GM21737 (cell line): ENCODE measurements around the gene NAA25.
A peak's percentile ranks its signal among the peaks of the same experiment; 100 is the strongest.
"Not testable (repeated sequence)": the region's sequence is repeated elsewhere in the genome, so short reads cannot be mapped to it uniquely, and the experiment has no call there.

Experiments used
- ATAC-seq: cut with Tn5 transposase; IDR thresholded peaks from one replicate; pipeline ENCODE4 v1.9.1; 2021; ENCODE audit warnings: mild to moderate bottlenecking, moderate library complexity; ENCODE audit not compliant: unreplicated experiment

Gene NAA25

GRCh38 chr12:112063273-112063672 is 45.3 kb downstream of the NAA25 start:
- ATAC-seq = no peak

GRCh38 chr12:112061137-112061536 is 47.4 kb downstream of the NAA25 start:
- ATAC-seq = no peak

DNA sequence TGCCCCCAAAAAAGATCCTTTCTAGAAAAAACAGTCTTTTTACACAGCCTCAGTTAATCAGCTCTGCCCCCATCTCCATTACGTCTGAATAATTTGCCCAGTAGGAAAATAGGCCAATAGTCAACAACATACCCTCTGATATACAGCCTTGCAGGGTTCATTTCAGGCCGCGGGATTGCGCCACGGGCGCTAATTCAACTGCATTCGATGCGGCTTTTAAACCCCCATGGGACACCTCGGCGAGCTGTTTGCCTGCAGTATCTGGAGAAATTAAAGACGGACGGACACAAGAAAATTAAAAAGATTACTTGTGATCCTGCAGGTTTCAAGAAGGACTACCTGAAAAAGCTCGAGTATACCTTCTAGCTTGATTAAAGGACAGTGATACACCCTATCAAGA is 59.2 kb downstream of the NAA25 start:
- ATAC-seq = no peak

DNA sequence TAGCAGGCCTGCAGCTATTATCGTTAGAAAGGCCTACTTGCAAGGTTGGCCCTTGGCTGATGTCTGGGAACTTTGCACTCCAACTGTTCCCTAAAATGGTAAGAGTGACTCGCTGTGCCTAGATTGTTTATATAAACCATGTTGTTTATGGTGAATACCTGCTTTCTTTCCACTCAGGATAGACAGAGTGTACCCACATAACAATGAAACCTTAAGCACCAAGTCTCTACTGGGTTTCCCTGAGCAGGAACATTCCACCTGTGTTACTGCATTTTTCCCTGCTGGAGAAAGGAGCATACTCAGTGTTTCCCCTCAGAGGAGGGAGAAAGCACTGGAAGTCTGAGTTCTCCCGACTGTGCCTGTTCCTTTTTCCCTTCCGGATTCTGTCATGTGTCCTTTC is 62.6 kb downstream of the NAA25 start:
- ATAC-seq = no peak

DNA sequence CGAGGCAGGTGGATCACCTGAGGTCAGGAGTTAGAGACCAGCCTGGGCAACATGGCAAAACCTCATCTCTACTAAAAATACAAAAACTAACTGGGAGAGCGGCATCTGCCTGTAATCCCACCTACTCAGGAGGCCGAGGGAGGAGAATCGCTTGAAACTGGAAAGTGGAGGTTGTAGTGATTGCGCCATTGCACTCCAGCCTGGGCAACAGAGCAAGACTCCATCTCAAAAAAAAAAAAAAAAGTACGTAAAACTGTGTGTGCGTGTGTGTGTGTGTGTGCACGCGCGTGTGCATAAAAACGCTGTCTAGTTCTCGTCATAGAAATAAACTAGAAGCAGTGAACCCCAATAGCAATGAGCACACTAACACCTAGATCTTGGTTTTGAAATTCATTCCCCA is 72.0 kb downstream of the NAA25 start:
- ATAC-seq = not testable (repeated sequence)

DNA sequence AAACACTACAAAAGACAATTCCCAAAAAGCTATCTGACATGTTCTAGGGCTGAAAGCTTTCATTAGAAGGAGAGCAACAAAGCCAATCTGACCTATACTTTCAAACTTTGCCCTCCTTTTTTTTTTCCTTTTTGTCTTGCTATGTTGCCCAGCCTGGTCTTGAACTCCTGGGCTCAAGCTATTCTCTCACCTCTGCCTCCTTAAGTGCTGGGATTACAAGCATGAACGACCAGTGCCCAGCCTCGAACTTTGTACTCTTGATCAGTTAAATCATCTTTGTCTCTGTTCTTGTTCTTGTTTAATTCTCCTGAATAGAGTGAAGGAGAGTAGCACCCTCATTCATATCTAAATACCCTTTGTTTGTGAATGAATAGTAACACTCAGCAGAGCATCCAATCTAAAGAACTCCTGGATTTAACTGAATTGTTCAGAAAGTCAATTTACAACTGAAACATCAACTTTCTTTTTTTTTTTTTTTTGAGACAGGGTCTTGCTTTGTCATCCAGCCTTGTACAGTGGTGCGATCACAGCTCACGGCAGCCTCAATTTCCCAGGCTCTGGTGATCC is 73.3 kb downstream of the NAA25 start:
- no peak for ATAC-seq

DNA sequence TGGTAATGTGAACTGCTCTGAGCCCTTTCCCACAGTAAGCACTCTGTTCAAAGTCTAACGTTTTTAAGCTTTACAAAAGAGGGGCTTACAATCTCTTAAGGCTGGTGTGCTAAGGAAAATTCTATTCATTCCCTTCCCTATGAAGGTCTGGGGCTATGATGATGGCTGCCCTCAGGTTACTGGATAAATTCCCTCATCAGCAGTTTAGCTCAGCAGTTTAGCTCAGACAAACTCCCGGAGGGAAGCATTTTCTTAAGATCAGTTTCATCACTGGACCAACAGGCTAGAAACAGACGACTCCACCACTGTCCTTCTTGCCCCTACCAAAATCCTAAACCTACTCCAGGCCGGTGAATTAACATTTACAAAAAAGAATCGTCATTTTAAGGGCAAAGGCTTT is 76.3 kb downstream of the NAA25 start:
- ATAC-seq = no peak

DNA sequence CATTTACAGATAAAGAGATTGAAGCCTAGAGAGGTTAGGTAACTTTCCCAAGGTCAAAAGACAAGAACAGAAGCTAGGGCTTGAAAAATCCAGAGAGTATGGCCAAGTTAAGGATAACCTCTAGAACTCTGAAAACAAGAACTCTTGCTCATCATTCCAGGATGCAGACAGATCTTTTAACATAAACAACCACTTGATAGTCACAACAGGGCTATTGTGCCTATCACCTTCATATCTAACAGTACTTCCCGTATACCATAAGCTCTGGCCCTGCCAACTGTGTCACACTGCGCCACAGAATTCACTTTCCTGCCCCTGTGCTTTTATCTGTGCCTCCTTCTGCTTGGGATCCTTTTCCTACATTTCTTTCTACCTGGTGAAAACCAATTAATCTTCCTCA is 77.1 kb downstream of the NAA25 start:
- ATAC-seq = no peak

DNA sequence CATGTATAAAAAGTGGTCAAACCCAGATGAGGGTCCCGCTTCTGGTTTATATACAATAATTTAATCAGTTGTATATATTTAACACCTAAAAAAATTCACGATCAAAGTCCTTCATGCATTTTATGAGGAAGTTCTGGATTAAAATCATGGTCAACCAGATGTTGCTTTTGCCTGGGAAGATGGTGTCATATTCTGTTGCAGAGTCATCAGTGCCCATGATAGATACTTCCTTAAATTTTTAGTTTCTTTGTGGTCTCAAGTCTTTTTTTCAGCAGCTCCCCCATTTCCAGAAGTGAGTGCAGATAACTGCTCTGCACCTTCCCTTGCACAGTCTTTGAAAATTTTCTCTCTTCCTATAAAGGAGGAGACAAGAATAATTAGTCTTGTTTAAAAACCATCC is 79.3 kb downstream of the NAA25 start:
- no peak for ATAC-seq

DNA sequence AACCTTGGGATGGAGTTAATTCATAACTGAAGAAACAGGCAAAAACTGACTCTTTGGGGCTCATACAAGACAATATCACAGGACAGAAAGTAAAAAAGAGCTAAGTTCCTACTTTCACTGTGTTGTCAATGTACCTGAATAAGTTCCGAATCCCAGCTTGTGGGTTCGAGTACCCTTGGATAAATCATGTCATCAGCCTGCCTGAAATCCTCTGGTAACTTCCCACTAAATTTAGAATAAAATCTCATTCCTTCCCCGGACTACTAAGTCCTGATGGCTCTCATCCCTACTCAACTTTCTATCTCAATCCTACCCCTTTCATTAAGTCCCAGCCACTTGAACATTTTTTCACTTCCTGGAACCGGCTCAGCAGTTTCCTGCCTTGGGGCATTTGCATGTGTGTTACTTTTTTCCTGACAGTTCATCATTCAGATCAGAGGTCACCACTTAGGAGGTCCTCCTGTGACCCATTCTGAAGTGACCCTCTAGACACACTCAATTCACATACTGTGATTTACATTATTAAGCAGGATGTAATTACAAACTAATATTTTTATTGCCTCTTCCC is 82.7 kb downstream of the NAA25 start:
- ATAC-seq = no peak

DNA sequence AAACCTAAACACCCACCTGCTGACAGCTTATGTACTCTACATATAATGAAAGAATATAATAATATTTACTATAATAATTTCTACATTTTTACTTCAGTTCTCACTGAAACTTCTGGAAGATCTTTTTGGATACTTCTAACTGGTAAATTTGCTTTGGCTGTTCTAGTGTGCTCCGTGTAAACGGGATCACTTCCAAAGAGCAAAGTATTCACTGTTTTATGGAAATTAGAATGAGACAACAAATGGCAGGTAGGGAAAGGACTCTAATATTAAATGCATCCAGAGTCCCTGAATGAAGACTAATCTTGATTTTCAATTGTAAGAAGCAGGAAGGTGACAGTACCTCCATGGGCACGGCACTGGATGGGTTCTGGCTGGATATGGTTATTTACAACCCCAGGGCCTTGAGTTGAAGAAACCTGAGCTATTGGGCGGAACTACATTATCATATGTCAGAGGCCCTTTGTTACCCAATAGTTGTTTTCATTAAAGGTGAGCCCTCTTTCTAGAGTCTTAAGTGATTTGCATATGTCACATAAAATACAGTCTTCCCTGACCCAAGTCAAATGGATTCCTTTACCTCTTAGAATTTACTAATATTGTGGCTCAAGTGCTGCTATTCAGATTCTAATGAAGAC is 84.7 kb downstream of the NAA25 start:
- ATAC-seq = no peak

DNA sequence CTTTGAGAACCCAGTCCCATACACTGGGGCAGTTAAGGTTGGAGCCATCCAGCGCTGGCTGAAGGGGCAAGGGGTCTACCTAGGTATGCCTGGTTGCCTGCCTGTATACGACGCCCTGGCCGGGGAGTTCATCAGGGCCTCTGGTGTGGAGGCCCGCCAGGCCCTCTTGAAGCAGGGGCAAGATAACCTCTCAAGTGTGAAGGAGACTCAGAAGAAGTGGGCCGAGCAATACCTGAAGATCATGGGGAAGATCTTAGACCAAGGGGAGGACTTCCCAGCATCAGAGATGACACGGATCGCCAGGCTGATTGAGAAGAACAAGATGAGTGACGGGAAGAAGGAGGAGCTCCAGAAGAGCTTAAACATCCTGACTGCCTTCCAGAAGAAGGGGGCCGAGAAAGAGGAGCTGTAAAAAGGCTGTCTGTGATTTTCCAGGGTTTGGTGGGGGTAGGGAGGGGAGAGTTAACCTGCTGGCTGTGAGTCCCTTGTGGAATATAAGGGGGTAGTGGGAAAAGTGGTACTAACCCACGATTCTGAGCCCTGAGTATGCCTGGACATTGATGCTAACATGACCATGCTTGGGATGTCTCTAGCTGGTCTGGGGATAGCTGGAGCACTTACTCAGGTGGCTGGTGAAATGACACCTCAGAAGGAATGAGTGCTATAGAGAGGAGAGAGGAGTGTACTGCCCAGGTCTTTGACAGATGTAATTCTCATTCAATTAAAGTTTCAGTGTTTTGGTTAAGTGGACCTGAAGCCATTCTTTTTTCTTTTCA is 86.2 kb downstream of the NAA25 start:
- ATAC-seq = no peak

DNA sequence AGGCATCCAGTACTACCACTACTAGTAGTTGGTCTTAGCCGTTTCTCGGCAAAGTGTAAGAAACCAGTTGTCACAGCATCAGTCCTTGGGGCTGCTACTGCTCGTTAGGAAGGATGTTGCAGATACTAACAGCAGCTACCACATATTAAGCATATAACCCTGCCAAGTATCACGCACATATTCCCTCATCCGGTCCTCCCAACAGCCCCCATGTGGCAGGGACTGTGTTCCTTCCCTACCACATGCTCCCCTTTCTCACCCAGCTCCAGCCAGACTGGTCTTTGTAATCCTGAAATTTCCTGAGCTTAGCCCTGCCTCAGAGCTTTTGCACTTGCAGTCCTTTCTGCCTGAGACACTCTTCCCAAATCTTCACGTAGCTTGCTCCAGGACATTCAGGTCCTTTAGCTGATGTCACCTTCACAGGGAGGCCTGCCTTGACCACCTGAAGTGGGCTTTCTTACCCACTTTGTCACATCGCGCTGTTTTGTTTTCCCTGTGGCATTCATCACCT is 87.6 kb downstream of the NAA25 start:
- ATAC-seq = no peak

DNA sequence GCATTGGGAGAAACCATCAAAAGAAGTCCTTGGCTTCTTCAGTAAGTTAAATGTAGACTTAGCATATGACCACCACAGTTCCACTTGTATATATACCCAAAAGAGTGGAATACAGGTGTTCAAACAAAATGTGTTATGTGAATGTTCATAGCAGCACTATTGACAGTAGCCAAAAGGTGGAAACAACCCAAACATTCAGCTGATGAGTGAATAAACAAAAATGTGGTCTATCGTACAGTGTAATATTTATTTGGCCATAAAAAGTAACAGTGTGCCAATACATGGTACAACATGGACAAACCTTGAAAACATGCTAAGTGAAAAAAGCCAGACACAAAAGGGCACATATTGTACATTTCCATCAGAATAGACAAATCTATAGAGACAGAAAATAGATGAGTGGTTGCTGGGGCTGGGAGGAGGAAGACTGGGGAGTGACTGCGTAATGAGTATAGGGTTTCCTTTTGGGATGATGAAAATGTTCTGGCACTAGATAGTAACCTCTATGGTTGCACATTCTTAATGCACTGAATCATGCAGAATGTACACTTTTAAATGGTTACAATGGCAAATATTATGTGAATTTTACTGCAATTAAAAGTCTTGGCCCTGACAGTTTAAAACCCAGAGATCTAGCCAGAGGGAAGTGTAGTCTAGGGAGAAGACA is 89.9 kb downstream of the NAA25 start:
- ATAC-seq = no peak

DNA sequence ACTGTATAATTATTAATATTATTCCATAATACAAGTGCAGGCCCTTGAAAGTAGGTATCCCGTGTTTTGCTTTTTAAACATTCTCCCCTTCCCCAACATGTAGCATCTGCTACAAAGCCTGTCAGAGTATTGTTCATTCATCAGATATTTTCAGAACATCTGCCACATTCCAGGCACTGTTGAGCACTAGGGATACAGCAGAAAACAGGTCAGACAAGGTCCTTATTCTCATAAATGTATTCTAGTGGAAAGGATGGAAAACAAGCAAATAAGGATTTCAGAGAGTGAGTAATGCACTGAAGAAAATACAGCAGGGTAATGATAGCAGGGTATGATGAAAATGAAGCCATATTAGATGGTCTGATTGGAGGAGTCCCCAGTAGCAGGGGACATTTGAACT is 91.5 kb downstream of the NAA25 start:
- ATAC-seq = no peak

- no peak for ATAC-seq
Measured at GRCh38 chr12:112015938-112016337, 92.6 kb downstream of the NAA25 start.

DNA sequence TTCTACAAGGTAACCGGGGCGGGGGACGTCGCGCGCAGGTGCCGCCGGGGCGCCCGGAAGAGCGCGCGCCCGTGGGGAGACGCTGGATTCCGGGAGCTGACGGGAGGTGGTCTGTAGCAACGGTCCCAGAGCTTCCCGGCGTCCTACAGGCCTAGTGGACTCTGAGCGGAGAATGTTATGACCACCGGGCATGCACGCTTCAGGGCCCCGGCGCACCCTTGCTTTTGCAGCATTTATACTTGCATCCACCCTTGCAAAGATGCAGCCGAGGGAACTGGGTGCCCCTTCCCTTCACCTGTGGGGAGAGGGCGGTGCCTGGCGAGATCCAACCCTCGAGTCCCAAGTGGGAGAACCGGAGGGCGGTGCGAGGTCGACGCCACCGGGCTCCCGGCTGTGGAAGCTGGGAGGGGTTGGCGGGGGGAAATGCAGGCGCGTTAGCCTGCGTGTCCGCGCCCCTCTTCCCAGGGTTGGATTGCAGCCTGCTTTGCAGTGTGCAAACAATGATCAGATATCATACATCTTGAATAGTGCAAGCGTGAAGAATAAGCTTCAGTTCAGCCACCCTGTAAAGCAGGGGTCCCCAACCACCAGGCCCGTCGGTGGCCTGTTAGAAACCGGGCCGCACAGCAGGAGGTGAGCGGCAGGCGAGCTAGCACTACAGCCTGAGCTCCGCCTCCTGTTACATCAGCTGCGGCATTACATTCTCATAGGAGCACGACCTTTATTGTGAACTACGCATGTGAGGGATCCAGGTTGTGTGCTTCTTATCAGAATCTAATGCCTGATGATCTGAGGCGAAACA is 94.8 kb downstream of the NAA25 start:
- peak; percentile 27 for ATAC-seq

GRCh38 chr12:112012775-112013600 is 95.6 kb downstream of the NAA25 start, which contains the start of the genes ERP29 and TMEM116:
TSS of gene ERP29 (plus strand) at chr12:112013426. CDS start at chr12:112013466, 40 bp downstream.
TSS of gene TMEM116 (minus strand) at chr12:112013165. CDS start at chr12:112005270, 7,895 bp downstream.
- peak; percentile 71 for ATAC-seq

DNA sequence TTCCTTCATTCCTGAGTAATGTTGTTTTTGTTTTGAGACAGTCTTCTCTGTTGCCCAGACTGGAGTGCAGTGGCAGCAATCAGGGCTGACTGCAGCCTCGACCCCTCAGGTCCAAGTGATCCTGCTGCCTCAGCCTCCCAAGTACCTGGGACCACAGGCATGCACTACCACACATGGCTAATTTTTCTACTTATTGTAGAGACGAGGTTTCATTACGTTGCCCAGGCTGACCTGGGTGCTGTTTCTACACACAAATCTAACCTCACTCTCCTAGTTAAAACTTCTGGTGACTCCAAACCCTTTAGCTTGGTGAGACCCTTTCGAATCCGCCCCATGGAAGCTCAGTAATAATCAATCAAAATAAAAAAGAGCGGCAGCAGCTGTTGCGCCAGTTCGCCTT is 96.9 kb downstream of the NAA25 start:
- no peak for ATAC-seq
